Uterus (tissue), 4 donors: ENCODE results near the gene MAPK8IP1. TPM values are rescaled to one million over a fixed set of nuclear protein-coding genes. Genes with fewer than 3 reads are reported as not detected.

Experiments used
- DNase-seq, 2 donors: peaks; one replicate each; pipeline ENCODE4 v3.0.0-alpha.2; 2019 to 2020
- H3K27ac ChIP-seq, 2 donors: fragments of 200-600 bp; sonication (generic); 1 replicate in 1 of 2; 2 replicates in 1 of 2; pipeline ENCODE4 v1.5.1; 2016 to 2018
- H3K27me3 ChIP-seq, 2 donors: fragments of 200-600 bp; sonication (generic); one replicate each; pipeline ENCODE4 v1.5.1; 2018 to 2019; ENCODE audit warnings: control low read depth in 1 of 2
- H3K36me3 ChIP-seq, 2 donors: fragments of 200-600 bp; sonication (generic); one replicate each; pipeline ENCODE4 v1.5.1; 2019; ENCODE audit warnings: control low read depth in 1 of 2
- H3K4me1 ChIP-seq, 2 donors: fragments of 200-600 bp; sonication (generic); one replicate each; pipeline ENCODE4 v1.5.1; 2018 to 2019; ENCODE audit warnings: control low read depth in 1 of 2
- H3K4me3 ChIP-seq, 2 donors: fragments of 200-600 bp; sonication (generic); 1 replicate in 1 of 2; 2 replicates in 1 of 2; pipeline ENCODE4 v1.5.1; 2018 to 2019; ENCODE audit warnings: mild to moderate bottlenecking in 1 of 2
- H3K9me3 ChIP-seq, 2 donors: fragments of 200-600 bp; sonication (generic); one replicate each; pipeline ENCODE4 v1.5.1; 2019; ENCODE audit warnings: control low read depth in 1 of 2
- CTCF ChIP-seq, 4 experiments: fragments of 200-600 bp in 2 of 4; fragments of 450-650 bp in 2 of 4; sonication (generic) in 2 of 4; IDR thresholded peaks; one replicate each; pipeline ENCODE4 v1.5.1; 2016 to 2019; ENCODE audit warnings: antibody characterized with exemption in 4 of 4, mild to moderate bottlenecking in 2 of 4, moderate library complexity in 1 of 4
- POLR2A ChIP-seq, 2 donors: fragments of 450-650 bp; IDR thresholded peaks; one replicate each; pipeline ENCODE4 v1.6.1; 2016; ENCODE audit warnings: antibody characterized with exemption in 2 of 2, mild to moderate bottlenecking in 1 of 2, moderate library complexity in 1 of 2
- intact Hi-C: fragments of 100-400 bp; cut with DNase I; formaldehyde crosslinking; loops from one replicate; pipeline ENCODE4 v1.15.1; 2023; ENCODE audit warnings: low total_unique reads
- total RNA-seq, 4 donors: library from RNA; depleted of rRNA in 3 of 4; stranded (reverse); fragments of >200 nt in 3 of 4; gene quantifications; one replicate each; pipeline versions ENCODE4 v1.1.0 to v1.2.4, GENCODE V29; 2014 to 2023
- donor health status: DM: yes; HTN: yes; CAD: no.

Gene MAPK8IP1
- total RNA-seq, 4 donors from 2014 or later: 2.1 to 29.9 (median 20.0) TPM

GRCh38 chr11:45917286-45917622 lies 31.8 kb downstream of the MAPK8IP1 start:
- H3K4me1 ChIP-seq: peaks cover 7 to 9% of the 10 kb centered on the region in 2 donors
- H3K36me3 ChIP-seq: no peaks in the 10 kb centered on the region
- TF ChIP-seq POLR2A (IDR thresholded peaks at IDR 0.05) (no peak), CTCF (IDR thresholded peaks at IDR 0.05) (no peak)
- intact Hi-C loops: loop anchor here (5.0 kb wide), 1 partner anchor 70 kb away; the partner anchor contains the start of gene CRY2
- H3K27ac ChIP-seq: peak overlapping the region; percentile 85 to 86
- peak overlapping the region; percentile 88 to 99 for H3K4me3 ChIP-seq
- H3K9me3 ChIP-seq: no peaks in the 10 kb centered on the region
- peaks cover 0 to 4% of the 10 kb centered on the region in 2 donors for H3K27me3 ChIP-seq
- DNase-seq: no peak

- Histone ChIP-seq H3K27ac (peak within 1 kb of the TSS; percentile 85 to 86), H3K27me3 (peaks cover 0 to 9% of the 10 kb centered on the region in 2 donors), H3K9me3 (no peaks in the 10 kb centered on the region), H3K4me3 (peak within 1 kb of the TSS; percentile 88 to 99), H3K36me3 (no peaks in the 10 kb centered on the region), H3K4me1 (peaks cover 7 to 14% of the 10 kb centered on the region in 2 donors)
- intact Hi-C loops: loop anchor here (5.0 kb wide), 1 partner anchor 70 kb away; the partner anchor contains the start of gene CRY2
- peak; percentile 98 for DNase-seq
- TF ChIP-seq POLR2A (IDR thresholded peaks at IDR 0.05) (peak; percentile 70 to 89), CTCF (IDR thresholded peaks at IDR 0.05) (no peak)
These were observed 32.3 kb downstream of the MAPK8IP1 start, which contains the start of gene PEX16 for GRCh38 chr11:45917623-45918330. Gene PEX16 (minus strand): TSS chr11:45917877. CDS start chr11:45917811, 66 bp downstream.

GRCh38 chr11:45918331-45918941 lies 33.0 kb downstream of the MAPK8IP1 start:
- peaks cover 7 to 20% of the 10 kb centered on the region in 2 donors for H3K4me1 ChIP-seq
- peaks cover 0 to 12% of the 10 kb centered on the region in 2 donors for H3K27me3 ChIP-seq
- peak overlapping the region; percentile 88 to 99 for H3K4me3 ChIP-seq
- H3K36me3 ChIP-seq: no peaks in the 10 kb centered on the region
- peak; percentile 86 to 88 for DNase-seq
- TF ChIP-seq POLR2A (IDR thresholded peaks at IDR 0.05): peak; percentile 55 to 76
- no peak for TF ChIP-seq CTCF (IDR thresholded peaks at IDR 0.05)
- peak overlapping the region; percentile 85 to 86 for H3K27ac ChIP-seq
- H3K9me3 ChIP-seq: no peaks in the 10 kb centered on the region
- intact Hi-C loops: loop anchor here (5.0 kb wide), 1 partner anchor 71 kb away; the partner anchor contains the start of gene CRY2

GRCh38 chr11:45918962-45919675 lies 33.7 kb downstream of the MAPK8IP1 start:
- Histone ChIP-seq H3K9me3 (no peaks in the 10 kb centered on the region), H3K27ac (peak overlapping the region; percentile 85 to 86), H3K36me3 (no peaks in the 10 kb centered on the region), H3K4me3 (peak overlapping the region in 1 of 2 donors; percentile 88), H3K4me1 (peaks cover 7 to 20% of the 10 kb centered on the region in 2 donors), H3K27me3 (peaks cover 0 to 12% of the 10 kb centered on the region in 2 donors)
- DNase-seq: no peak
- intact Hi-C loops: loop anchor here (5.0 kb wide), 1 partner anchor 72 kb away; the partner anchor contains the start of gene CRY2
- no peak for TF ChIP-seq POLR2A (IDR thresholded peaks at IDR 0.05)
- TF ChIP-seq CTCF (IDR thresholded peaks at IDR 0.05): no peak
